GM20000 (cell line): ENCODE results near the gene RPL23.

Source experiments
- DNase-seq: peaks from one replicate; pipeline ENCODE4 v3.0.0; 2012; ENCODE audit warnings: low spot score
- TF ChIP-seq, protein P1 (sequence below): IDR thresholded peaks from 2 replicates; pipeline ENCODE4 v1.5.1; 2012; ENCODE audit warnings: mild to moderate bottlenecking, control low read depth; ENCODE audit errors: extremely low read depth, missing control alignments

Gene RPL23

DNA sequence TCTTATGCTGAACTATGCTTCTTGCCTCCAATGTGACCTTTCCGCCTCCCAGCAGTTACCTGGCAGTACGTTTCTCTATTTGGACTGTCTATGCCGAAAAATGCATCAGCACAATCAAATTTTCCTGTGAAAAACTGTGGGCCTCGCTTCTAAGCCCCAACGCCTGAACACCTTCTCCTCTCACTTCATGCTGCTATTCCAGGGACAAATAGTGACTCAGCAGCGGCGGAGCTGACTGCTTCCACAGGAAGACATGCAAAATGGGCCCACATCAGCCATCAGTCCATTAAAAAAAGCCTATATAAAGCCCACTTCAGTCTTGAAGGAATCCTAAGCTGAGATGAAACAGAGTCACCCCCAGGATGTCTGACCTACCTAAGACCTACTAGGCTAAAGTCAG lies 43.7 kb downstream of the RPL23 start:
- no peak for DNase-seq
- TF ChIP-seq, protein P1, sequence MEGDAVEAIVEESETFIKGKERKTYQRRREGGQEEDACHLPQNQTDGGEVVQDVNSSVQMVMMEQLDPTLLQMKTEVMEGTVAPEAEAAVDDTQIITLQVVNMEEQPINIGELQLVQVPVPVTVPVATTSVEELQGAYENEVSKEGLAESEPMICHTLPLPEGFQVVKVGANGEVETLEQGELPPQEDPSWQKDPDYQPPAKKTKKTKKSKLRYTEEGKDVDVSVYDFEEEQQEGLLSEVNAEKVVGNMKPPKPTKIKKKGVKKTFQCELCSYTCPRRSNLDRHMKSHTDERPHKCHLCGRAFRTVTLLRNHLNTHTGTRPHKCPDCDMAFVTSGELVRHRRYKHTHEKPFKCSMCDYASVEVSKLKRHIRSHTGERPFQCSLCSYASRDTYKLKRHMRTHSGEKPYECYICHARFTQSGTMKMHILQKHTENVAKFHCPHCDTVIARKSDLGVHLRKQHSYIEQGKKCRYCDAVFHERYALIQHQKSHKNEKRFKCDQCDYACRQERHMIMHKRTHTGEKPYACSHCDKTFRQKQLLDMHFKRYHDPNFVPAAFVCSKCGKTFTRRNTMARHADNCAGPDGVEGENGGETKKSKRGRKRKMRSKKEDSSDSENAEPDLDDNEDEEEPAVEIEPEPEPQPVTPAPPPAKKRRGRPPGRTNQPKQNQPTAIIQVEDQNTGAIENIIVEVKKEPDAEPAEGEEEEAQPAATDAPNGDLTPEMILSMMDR: no peak

DNA sequence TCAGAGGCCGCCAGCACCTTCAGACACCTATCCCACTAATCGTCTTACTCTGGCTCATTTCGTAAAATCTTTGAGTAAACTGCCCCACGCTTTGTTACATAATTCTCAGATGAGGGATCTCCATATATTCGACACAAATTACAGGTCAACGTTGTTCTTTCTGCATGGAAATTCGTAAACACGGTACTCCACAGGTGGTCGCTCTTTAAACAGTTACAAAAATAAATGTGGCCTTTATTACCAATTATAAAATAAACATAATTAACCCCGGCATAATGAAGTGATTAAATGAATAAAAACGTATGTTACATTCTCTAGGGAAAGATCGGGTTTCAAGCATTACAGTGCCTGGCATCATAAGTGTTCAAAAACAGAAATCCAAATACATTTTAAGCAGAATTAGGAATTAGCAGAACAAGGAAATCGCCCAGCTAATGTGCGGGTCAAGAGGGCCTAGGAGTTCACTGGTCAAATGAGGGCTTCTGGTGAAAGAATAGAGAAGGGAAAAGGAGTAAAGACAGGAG lies 53.2 kb downstream of the RPL23 start:
- TF ChIP-seq, protein P1: no peak
- no peak for DNase-seq

DNA sequence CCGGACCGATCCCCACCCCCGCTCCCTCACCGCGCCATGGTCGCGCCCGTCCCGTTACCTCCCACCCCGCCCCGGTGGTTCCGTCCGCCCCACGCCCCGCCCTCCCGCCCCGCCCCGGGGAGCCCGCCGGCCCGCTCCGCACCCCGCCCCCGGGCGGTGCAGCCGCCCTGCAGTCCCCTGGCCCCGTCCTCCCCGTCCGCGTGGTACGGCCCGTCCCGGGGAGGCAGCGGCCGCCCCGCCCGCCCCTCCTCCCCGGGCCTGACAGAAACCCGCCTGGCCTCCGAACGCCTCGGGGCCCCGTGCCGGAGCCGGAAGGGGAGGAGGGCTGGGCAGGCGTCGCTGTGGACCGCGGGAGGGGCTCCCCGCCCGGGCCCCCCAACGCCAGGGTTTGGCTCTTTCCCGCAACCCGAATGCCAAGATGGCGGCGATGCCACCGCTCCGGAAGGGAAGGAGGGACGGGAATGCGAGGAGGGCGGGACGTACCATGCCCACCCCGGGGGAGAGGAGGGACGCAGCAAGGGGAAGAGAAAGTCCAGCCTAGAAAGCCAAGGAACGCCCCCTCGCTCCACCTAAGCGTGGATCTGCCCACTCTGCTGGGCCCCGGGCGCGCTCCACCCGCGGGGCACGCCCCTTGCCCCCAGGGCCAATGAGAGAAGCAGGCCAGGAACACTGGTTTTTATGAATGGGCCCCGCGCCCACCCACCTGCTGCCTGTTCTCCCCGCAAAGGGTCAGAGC lies 53.9 kb downstream of the RPL23 start, which contains the start of gene PIP4K2B:
Gene PIP4K2B, minus strand, starts transcription at position 56 of the 736 bp plus-strand sequence. CDS start 132 bp downstream, outside the sequence.
- TF ChIP-seq, protein P1: no peak
- peak; percentile 98 for DNase-seq

DNA sequence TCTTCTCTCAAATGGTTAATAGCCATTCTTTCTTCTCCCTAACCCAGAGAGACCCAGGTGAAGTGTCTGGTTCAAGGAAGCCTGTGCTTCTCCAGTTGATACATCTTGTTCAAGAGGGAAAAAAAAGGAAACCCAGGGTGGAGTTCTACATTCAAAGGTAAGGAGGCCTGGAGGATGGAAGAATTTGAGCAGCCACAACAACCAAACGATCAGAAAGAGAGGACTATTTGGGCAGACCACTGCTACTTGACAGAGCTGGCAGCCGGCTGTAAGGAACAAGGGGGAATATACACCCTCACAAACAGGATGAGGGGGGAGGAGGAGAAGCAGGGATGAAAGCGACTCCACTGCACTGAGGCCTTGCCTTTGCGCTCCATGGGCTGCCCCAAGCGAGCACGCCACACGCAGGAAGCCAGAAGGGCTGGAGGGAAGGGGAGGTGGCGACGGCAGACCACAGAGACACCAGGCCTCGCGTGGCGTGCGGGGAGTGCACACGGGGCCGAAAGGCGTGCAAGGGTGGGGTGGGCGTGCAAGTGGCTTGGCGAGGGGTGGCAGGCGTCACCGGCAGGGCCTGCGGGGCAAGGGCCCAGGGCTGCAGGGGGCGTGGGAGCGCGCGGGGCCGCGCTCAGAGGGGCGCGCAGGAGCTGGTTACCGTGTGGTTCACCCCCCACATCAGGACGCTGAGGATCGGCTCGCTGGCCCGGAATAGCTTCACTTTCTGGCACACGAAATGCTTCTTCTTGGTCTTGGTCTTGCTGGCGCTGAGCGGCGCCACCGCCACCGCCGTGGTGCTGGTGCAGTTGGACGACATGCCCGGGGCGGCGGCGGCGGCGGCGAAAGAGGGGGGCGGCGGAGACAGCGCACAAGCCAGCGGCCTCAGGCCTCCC lies 54.7 kb downstream of the RPL23 start:
- TF ChIP-seq, protein P1: no peak
- DNase-seq: no peak
